Stimulated activated CD4-positive, alpha-beta T cell treated with anti-CD3 and anti-CD28 coated beads, Interleukin-1b, Interleukin-23, amount 100 ng/mL, for 24 hours (primary cell): ENCODE results near the gene ZMYM4.

ENCODE experiments used
- DNase-seq, 4 experiments: peaks; one replicate each; pipeline ENCODE4 v3.0.0-alpha.2; 2020; ENCODE audit warnings: low read depth in 4 of 4, low spot score in 1 of 4

Gene ZMYM4

GRCh38 chr1:35274197-35274596 lies 5.7 kb downstream of the ZMYM4 start:
- no peak for DNase-seq

- DNase-seq, result no peak
Observed at GRCh38 chr1:35278886-35279554, 10.5 kb downstream of the ZMYM4 start.

GRCh38 chr1:35279555-35279904 lies 11.0 kb downstream of the ZMYM4 start:
- no peak for DNase-seq

GRCh38 chr1:35280006-35280405 lies 11.5 kb downstream of the ZMYM4 start:
- DNase-seq, result no peak

GRCh38 chr1:35281565-35281964 lies 13.1 kb downstream of the ZMYM4 start:
- no peak for DNase-seq

GRCh38 chr1:35282172-35282571 lies 13.7 kb downstream of the ZMYM4 start:
- DNase-seq, result no peak

GRCh38 chr1:35284852-35285251 lies 16.3 kb downstream of the ZMYM4 start:
- DNase-seq, result no peak

- DNase-seq, result no peak
Observed at GRCh38 chr1:35285771-35286606, 17.5 kb downstream of the ZMYM4 start.

- no peak for DNase-seq
Observed at GRCh38 chr1:35287807-35288640, 19.5 kb downstream of the ZMYM4 start.

GRCh38 chr1:35288761-35289160 lies 20.3 kb downstream of the ZMYM4 start:
- no peak for DNase-seq

GRCh38 chr1:35290452-35290851 lies 21.9 kb downstream of the ZMYM4 start:
- DNase-seq, result no peak

- no peak for DNase-seq
Observed at GRCh38 chr1:35294809-35295208, 26.3 kb downstream of the ZMYM4 start.

GRCh38 chr1:35297886-35298285 lies 29.4 kb downstream of the ZMYM4 start:
- DNase-seq, result no peak

- no peak for DNase-seq
Observed at GRCh38 chr1:35298464-35298863, 30.0 kb downstream of the ZMYM4 start.

- DNase-seq, result no peak
Observed at GRCh38 chr1:35300376-35300775, 31.9 kb downstream of the ZMYM4 start.

- no peak for DNase-seq
Observed at GRCh38 chr1:35301674-35302392, 33.3 kb downstream of the ZMYM4 start.

GRCh38 chr1:35305383-35305782 lies 36.9 kb downstream of the ZMYM4 start:
- no peak for DNase-seq

GRCh38 chr1:35315649-35316048 lies 47.1 kb downstream of the ZMYM4 start:
- no peak for DNase-seq

GRCh38 chr1:35316264-35316663 lies 47.8 kb downstream of the ZMYM4 start:
- DNase-seq, result no peak

GRCh38 chr1:35319988-35320713 lies 51.6 kb downstream of the ZMYM4 start:
- DNase-seq, result no peak

- DNase-seq, result no peak
Observed at GRCh38 chr1:35320937-35321336, 52.4 kb downstream of the ZMYM4 start.
